Thyroid gland (tissue), 4 donors: ENCODE results near the gene QSOX2.

ENCODE experiments used
- CTCF ChIP-seq, 6 experiments: fragments of 200-600 bp in 3 of 6; fragments of 450-650 bp in 3 of 6; sonication (generic) in 3 of 6; IDR thresholded peaks; one replicate each; pipeline ENCODE4 v1.5.1; 2016 to 2019; ENCODE audit warnings: antibody characterized with exemption in 6 of 6, mild to moderate bottlenecking in 2 of 6, inconsistent platforms in 1 of 6, moderate library complexity in 1 of 6
- POLR2A ChIP-seq, 2 donors: fragments of 450-650 bp; IDR thresholded peaks; one replicate each; pipeline ENCODE4 v1.6.1; 2017; ENCODE audit warnings: antibody characterized with exemption in 2 of 2, mild to moderate bottlenecking in 2 of 2, moderate library complexity in 1 of 2

GRCh38 chr9:136255166-136255538 lies 9.5 kb upstream of the QSOX2 start:
- TF ChIP-seq CTCF (IDR thresholded peaks at IDR 0.05) (no peak), POLR2A (IDR thresholded peaks at IDR 0.05) (no peak)
